Left colon (tissue), 2 donors: ENCODE measurements around the gene RBBP8. TPM values are rescaled to one million over a fixed set of nuclear protein-coding genes. Genes with fewer than 3 reads are reported as not detected.

Source experiments
- ATAC-seq: fragments of 200-7000 bp; cut with Tn5 transposase; one replicate; pipeline ENCODE4 v1.9.1; 2020; ENCODE audit warnings: mild to moderate bottlenecking, moderate library complexity
- DNase-seq, 2 donors: peaks; one replicate each; pipeline ENCODE4 v3.0.0-alpha.2; 2020
- intact Hi-C, 2 donors: fragments of 100-400 bp; cut with DNase I in 1 of 2; cut with micrococcal nuclease in 1 of 2; formaldehyde crosslinking; loops; one replicate each; pipeline versions ENCODE4 v1.11.2 to v1.14.0; 2022; cut with DNase I, micrococcal nuclease
- total RNA-seq, 2 donors: library from RNA; stranded (reverse); fragmentation: NEBNext Ultra II Directional; extraction: Animal tissue kit (Norgen Biotek cat#: 25700); gene quantifications; one replicate each; pipeline ENCODE4 v1.2.1, GENCODE V29; 2021
- donor health status: DM: no; HTN: no; CAD: no.
- donor health status: DM: yes; HTN: yes; CAD: no.

The RBBP8 gene
- total RNA-seq, 2 donors from 2014 or later: 22.0 to 22.7 TPM

DNA sequence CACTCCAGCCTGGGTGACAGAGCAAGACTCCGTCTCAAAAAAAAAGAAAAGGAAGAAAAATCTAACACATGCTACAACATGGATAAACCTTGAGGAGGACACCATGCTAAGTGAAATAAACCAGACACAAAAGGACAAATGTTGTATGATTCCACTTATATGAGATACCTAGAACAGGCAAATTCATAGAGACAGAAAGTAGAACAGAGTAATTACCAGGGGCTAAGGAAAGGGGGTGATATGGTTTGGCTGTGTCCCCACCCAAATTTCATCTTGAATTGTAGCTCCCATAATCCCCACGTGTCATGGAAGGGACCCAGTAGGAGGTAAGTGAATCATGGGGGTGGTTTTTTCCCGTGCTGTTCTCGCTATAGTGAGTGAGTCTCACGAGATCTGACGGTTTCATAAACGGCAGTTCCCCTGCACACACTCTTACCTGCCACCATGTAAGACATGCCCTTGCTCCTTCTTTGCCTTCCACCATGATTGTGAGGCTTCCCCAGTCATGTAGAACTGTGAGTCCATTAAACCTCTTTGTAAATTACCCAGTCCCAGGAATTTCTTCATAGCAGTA, 110.8 kb downstream of the RBBP8 start:
- intact Hi-C loops: no loop called here
- ATAC-seq (no peak), DNase-seq (no peak)

DNA sequence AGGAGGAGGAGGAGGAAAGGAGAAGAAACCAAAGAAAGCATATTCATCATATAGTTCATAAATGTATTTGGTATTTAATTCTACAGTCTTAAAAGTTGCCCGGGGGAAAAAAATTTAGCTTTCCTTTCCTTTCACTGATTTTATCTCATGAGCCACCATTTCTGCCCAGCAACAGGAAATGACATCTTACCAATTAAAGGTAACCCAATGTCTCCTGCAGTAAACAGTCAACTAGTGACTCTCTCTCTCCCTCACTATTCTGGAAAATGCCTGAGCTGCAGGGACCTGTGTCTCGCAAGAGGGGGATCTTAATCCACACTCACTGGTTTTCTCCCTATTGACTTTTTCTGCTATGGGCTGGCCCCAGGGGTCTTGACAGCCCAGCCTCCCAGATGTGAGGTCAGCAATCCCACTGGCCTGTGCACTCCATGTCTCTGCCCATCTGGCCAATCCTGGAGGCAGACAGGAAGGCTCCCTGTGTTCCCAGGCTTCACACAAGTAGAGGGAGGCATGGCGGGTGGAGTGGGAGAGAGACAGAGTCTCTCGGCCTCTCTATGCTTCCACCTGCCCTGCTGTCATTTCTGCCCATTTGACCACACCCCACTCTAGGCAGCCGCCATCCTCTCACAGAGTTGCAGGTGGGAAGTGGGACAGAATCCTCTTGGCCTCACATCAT, 116.7 kb downstream of the RBBP8 start:
- DNase-seq (no peak), ATAC-seq (no peak)
- intact Hi-C loops: no loop called here

DNA sequence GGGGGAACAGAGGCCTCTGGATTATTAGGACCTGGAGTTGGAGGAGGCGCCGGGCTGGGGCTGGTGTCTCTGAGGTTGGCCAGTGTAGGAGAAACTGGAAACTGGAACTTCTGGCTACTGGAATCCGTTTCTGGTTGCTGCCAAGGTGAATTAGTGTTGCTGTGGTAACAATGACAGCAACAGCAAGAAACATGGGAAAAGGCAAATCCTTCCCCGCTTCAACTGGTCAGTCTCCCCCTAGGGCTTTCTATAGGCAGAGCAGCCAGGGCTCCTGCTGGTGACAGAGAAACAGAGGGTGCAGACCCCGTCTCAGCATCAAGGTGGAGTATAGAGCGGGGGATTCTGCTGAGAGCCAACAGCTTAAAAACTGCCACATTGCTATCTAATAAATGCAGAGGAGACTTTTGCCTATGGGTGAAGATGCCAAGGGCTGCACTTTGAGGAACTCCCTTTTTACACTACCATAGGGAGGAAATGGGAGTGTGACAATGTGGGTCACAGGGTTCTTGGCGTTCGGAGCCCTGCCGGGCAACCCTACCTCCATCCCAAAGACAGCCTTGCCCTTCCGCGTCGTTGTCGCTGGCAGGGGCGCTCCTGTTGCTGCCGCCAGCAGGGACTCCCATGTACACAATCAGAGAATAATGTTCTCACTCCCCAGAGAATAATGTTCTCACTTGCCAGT, 120.8 kb downstream of the RBBP8 start:
- intact Hi-C loops: no loop called here
- ATAC-seq (no peak), DNase-seq (no peak)

DNA sequence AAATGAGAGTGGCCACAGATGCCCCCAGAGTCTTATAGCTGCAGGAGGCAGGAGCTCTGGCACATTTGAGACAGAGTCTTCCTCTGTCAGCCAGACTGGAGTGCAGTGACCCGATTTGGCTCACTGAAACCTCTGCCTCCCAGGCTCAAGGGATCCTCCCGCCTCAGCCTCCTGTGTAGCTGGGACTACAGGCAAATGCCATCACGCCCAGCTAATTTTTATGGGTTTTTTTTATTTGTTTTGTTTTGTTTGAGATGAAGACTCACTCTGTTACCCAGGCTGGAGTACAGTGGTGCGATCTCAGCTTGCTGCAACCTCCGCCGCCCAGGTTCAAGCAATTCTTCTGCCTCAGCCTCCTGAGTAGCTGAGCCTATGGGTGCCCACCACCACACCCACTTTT, 121.4 kb downstream of the RBBP8 start:
- intact Hi-C loops: no loop called here
- ATAC-seq (no peak), DNase-seq (no peak)

DNA sequence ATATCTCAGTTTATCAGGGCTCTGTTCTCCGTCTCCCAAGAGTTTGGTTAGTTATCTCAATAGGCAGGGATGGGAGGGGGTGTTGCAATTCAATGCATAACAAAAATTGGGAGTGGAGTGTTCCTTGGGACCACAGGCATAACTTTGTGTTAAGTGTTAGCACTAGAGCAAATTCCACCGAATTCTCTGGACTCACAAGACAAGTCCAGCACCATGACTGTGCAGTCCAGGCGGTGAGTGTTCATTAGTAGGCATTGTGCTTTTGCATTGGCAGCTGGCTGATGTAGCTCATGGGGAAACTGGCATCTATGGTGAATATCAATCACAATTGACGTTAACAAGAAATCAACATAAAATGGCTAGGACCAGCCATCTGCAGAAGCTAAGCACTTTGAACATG, 123.2 kb downstream of the RBBP8 start:
- DNase-seq (no peak), ATAC-seq (no peak)
- intact Hi-C loops: no loop called here

DNA sequence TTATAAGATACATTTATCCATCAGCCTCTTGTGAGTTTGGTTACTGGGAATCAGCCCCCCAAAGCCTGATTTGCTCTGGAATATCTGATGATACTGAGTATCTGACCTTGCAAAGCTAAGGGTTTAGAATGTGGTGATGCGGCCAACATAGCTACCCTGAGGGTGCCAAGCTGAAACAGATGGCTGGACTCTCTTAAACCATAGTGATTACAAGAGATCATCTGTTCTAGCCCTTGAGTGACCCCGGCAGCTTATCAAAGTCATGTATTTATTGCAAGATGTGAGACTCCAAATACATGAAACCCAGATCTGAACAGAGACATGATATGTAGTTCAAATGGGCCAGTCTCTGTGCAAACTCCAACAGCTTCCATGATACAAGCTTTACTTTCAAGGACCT, 124.0 kb downstream of the RBBP8 start:
- no peak for DNase-seq
- ATAC-seq: no peak
- intact Hi-C loops: no loop called here

DNA sequence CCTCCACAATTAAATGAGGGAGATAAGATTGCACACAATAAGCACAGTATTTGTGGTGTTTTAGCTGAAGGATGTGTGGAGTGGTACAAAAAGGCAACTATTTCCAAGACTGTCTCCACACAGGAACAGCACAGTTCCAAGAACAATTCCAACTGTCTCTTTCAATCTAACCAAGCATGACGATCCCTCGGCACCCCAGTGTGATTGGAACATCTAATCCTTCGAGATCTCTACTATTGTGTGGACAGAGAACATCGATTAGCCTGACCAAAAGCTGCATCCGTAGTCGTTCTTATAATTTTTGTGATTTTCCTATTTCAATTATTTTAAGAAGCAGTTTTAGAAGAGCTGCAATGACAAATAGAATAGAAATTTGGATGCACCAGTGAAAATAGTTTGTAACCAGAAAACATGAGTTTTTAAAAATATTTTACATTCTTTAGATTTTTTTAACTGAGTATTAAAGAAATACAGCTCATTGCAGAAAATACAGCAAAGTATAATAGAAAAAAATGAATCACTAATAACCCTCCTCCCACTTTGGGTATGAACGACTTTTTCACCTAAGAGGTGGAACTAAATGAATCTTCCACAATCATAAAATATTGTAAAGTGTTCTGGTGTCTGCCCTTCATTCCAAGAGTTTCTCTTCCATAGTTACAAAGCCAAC, 125.8 kb downstream of the RBBP8 start:
- no peak for ATAC-seq
- intact Hi-C loops: no loop called here

DNA sequence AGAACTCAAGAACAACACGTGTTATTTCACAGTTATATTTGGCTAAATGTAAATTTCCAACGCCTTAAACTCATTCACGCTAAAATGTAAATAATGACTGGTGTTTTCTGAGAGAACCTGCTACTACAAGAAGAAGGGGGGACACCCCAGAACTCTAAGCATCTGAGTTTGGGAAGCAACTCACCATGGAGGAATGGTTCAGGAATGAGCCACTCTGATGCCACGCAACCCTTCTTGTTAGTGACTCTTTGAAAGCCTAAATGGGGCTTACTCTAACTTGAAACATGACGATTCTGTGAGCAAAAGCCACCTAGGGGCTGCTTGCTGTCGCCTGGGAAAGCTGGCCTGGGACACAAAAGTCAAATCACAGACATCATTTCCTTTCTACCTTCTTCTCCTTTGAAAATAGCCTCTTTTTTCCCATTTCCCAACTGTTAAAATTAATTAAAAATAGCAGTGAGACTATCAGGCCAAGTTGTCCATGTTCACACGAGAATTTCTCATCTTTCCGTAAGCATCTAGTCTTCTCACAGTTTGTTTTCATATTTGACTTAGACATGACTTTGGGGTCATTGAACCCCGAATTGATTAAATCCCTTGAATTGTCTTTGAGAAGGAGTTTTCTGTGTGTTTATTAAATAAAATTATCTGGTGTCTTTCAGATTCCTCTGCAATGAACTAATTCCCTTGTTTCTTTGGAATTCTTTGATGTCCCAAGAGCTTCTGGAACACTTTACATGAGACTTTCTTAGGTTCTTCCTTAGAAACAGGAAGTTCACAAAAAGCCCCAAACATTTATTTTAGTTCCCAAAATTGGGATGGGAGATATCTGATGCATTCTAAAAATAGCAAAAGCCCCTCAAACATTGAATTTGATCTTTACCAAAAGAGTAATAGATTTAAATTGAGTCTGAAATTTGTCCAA, 126.7 kb downstream of the RBBP8 start:
- intact Hi-C loops: no loop called here
- no peak for ATAC-seq
- DNase-seq: no peak

More for the DNA sequence above, 125.8 kb downstream of the RBBP8 start:
- DNase-seq: no peak

DNA sequence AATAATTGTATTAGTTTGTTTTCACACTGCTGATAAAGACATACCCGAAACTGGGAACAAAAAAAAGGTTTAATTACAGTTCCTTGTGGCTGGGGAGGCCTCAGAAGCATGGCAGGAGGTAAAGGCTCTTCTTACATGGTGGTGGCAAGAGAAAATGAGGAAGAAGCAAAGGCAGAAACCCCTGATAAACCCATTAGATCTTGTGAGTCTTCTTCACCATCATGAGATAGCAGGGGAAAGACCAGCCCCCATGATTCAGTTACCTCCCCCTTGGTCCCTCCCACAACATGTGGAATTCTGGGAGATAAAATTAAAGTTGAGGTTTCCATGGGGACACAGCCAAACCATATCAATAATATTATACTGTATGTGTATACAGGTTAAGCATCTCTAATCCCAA, 128.9 kb downstream of the RBBP8 start:
- ATAC-seq (no peak), DNase-seq (no peak)
- intact Hi-C loops: no loop called here

DNA sequence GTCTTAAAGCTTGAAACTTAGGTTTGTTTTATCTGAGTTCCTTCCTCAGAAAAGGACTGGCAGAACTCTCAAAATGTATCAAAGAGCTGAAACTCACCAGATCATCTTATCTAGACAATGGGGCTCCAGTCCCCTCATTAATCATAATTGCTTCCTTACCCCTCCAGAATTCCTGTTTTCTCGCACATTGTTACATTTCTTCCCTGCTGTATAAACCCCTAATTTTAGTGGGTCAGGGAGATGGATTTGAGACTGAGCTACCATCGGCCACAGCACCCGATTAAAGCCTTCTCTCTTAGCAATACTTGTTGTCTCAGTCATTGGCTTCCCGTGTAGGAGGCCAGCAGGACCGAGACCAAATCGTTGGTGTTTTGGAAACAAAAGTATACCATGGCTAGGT, 130.4 kb downstream of the RBBP8 start:
- ATAC-seq (no peak), DNase-seq (no peak)
- intact Hi-C loops: no loop called here

DNA sequence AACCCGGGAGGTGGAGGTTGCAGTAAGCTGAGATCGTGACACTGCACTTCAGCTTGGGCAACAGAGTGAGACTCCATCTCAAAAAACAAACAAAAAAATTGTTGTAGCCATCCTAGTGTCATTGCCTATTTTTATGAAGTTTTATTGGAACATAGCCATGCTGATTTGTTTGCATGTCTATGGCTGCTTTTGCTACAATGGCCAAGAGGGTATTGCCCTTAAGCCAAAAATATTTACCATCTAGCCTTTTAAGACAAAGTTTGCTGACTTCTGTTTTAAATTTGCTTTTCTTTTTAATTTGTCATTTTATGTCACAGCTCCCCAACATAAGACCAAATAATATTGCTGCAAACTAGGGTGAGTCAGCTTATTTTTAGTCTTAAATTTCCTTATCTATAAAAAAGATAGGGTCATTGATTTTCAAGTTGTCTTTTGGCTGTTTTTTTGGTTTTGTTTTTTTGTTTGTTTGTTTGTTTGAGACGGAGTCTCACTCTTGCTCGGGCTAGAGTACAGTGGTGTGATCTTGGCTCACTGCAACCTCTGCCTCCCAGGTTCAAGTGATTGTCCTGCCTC, 132.2 kb downstream of the RBBP8 start:
- intact Hi-C loops: no loop called here
- no peak for DNase-seq
- no peak for ATAC-seq

DNA sequence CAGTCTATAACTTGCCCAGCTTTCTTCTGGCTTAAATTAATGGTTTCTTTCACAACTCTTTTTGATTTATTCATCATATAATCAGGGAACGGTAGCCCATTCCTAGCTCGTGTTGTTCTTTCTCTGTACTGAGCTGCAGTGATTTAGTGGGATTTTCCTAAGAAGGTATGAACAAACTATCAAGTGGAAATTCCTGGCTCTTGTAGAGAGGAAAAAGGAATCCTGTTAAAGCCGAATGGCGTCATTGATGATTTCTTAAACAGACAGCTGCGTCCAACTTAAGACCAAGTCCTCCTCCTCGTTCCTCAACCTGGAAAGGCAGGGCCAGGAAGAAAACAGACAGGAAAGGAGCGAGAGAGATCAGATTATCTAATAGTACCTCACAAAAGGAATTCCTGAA, 132.9 kb downstream of the RBBP8 start:
- DNase-seq: no peak
- intact Hi-C loops: no loop called here
- ATAC-seq: no peak

DNA sequence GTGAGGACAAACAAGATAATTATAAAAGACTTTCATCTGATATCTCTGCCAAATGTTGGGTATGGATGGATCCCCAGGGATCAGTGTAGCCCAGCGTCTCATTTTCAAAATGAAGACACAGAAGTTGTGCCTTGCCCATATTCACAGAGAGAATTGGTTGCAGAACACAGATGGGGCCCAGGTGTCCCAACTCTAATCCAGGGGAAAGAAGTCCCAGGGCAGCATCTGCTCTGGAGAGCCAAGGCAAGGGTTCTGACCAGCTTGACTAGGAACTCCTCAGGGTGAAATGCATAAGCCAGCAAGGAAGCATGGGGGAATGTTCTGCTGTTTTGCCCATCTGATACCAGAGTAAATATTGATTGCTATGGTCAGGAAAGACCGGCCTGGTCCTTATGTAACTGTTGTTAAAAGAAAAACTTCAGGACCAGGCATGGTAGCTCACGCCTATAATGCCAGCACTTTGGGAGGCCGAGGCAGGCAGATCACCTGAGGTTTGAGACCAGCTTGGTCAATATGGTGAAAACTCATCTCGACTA, 133.4 kb downstream of the RBBP8 start:
- intact Hi-C loops: no loop called here
- ATAC-seq (no peak), DNase-seq (no peak)

DNA sequence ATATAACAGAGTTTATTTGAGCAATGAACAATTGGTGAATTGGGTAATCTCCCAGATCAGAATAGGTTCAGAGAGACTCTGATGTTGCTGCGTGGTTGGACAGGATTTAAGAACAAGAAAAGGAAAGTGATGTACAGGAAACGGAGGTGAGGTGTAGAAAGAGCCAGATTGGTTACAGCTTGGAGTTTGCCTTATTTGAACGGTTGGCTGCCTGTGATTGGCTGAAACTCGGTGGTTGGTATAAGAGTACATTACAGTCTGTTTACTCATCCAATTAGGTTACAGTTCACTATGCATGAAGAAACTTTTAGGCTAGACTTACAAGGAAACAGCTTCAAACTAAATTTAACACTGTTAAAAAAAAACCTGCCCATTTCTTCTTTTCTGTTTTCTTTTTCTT, 134.1 kb downstream of the RBBP8 start:
- peak; percentile 39 for ATAC-seq
- intact Hi-C loops: no loop called here
- no peak for DNase-seq

DNA sequence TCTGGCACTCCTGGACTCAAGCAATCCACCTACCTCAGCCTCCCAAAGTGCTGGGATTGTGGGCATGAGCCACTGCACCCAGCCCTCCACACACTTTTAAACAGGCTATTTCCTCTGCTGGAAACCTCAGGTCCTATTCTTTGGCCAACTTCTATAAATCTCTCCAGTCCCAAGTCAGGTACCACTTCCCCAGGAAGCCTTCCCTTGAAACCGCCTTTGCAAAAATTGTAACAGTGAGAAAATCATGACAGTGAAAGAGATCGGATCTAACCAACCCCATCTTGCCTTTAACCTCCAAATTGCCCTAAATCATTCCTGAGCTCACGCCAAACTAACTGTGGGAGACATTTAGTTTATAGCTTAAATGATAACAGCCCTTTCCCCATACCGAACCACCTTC, 134.9 kb downstream of the RBBP8 start:
- intact Hi-C loops: no loop called here
- DNase-seq (no peak), ATAC-seq (no peak)

DNA sequence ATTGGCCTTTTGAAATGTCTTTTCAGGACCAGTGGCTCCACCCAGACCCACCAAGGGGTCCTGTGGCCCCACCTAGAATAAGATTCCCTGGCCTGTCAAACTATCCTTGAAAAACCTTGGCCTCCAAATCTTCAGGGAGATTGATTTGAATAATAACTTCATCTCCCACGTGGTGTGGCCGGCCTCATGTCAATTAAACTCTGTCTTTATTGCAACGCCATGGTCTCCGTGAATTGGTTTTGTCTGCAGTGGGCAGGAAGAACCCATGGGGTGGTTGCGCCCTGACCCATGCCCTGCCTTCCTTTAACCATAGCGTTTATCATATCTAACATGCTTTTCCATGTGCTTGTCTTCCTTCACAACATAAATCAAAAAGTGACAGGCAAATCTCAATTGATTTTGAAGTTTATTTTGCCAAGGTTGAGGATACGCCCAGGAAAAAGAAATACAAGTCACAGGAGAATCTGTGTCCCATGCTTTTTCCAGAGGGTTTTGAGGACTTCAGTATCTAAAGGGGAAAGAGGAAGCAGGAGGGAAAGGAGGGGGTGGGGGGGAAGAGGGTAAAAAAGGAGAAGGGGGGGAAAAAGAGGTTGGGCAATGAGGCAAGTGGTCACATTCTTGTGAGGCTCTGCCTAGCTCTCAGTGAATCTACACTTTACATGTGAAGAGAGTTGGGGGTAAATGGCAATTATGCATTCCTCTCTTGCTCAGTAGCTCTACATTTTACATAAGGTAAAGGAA, 135.6 kb downstream of the RBBP8 start:
- intact Hi-C loops: no loop called here
- DNase-seq (no peak), ATAC-seq (no peak)

DNA sequence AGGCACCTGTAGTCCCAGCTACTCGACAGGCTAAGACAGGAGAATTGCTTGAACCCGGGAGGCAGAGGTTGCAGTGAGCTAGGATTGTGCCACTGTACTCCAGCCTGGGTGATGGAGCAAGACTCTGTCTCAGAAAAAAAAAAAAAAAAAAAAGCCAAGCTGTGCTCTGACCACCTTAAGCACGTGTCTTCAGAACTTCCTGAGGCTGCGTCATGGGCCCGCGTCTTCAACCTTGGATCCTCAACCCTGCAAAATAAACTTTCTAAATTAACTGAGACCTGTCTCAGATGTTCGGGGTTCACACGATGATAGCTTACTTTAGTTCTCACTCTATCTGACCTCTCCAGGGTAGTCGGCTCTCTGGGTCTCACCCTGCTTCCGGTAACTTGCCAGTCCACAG, 136.4 kb downstream of the RBBP8 start:
- intact Hi-C loops: no loop called here
- ATAC-seq: no peak
- peak in 1 of 2 donors; percentile 15 for DNase-seq

DNA sequence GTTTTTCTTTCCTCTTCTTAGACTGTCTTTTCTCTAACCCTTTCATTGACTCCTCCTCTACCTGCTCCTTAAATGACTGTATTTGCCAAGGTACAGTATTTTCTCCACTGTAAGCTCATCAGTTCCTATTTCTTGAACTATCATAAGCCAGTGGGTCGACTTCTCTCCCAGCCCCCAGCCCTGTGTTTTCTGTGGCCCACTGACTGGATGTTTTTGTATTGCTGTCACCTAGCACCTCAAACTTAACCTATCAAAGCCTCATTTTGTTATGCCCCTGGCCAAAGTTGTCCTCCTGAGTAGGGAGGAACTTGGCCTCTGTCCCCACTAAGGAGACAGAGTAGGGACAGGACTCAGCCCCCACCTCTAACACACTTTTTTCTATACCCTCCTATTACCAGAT, 136.8 kb downstream of the RBBP8 start:
- ATAC-seq: no peak
- intact Hi-C loops: no loop called here
- DNase-seq: no peak
